ENCODE data around the gene GALNT9.

The GALNT9 gene

GRCh38 chr12:132344181-132344580 lies 14.8 kb upstream of the GALNT9 start:
- FAIRE-seq = no peak

- FAIRE-seq = no peak
Measured at GRCh38 chr12:132343294-132344004, 14.1 kb upstream of the GALNT9 start.

GRCh38 chr12:132342251-132343227 lies 13.2 kb upstream of the GALNT9 start:
- FAIRE-seq = no peak

- no peak for FAIRE-seq
Measured at GRCh38 chr12:132341318-132342050, 12.1 kb upstream of the GALNT9 start.

GRCh38 chr12:132340266-132341035 lies 11.1 kb upstream of the GALNT9 start:
- FAIRE-seq = no peak

- no peak for FAIRE-seq
Measured at GRCh38 chr12:132339856-132340255, 10.5 kb upstream of the GALNT9 start.

GRCh38 chr12:132338781-132339180 lies 9.4 kb upstream of the GALNT9 start:
- FAIRE-seq = no peak

GRCh38 chr12:132338311-132338710 lies 8.9 kb upstream of the GALNT9 start:
- no peak for FAIRE-seq

- FAIRE-seq = no peak
Measured at GRCh38 chr12:132337557-132337956, 8.2 kb upstream of the GALNT9 start.

- no peak for FAIRE-seq
Measured at GRCh38 chr12:132336451-132337413, 7.3 kb upstream of the GALNT9 start.

- FAIRE-seq = no peak
Measured at GRCh38 chr12:132335179-132335756, 5.9 kb upstream of the GALNT9 start.

- FAIRE-seq = no peak
Measured at GRCh38 chr12:132333766-132334165, 4.4 kb upstream of the GALNT9 start.

GRCh38 chr12:132333273-132333672 lies 3.9 kb upstream of the GALNT9 start:
- no peak for FAIRE-seq

GRCh38 chr12:132330549-132330881 lies 1.1 kb upstream of the GALNT9 start:
- no peak for FAIRE-seq

GRCh38 chr12:132329720-132330548 lies 545 bp upstream of the GALNT9 start:
- FAIRE-seq = no peak

GRCh38 chr12:132328282-132329029 lies 933 bp downstream of the GALNT9 start:
- FAIRE-seq = no peak

GRCh38 chr12:132327336-132328171 lies 1.8 kb downstream of the GALNT9 start:
- FAIRE-seq = no peak

- no peak for FAIRE-seq
Measured at GRCh38 chr12:132326646-132327045, 2.7 kb downstream of the GALNT9 start.

Measured in colon (tissue), 2 donors.